Bone marrow (tissue), 2 donors: ENCODE results near the gene ZFYVE26.
A peak's percentile ranks its signal among the peaks of the same experiment; 100 is the strongest.
"Not testable (repeated sequence)": the region's sequence is repeated elsewhere in the genome, so short reads cannot be mapped to it uniquely, and the experiment has no call there.

Experiments used
- DNase-seq, 2 donors: peaks; one replicate each; lab custom pipeline; 2025; lab: John Stamatoyannopoulos, UW

The ZFYVE26 gene

DNA sequence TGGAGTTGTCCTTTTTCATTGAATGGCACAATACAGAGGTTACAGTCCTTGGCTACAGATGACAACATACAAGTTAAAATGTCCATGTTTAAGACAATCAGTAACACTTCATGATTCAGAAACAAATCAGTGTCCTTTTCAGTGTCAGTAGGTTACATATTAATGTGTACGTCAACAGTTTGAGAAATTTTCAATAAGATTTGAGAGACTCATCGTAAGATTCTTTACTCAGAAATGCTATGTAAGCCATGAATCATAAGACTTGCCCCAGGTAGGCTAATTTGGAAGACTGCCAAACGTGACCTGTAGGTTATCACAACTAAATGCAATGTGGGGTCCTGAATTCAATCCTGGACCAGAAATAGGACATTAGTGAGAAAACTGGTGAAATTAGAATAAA lies 111.2 kb downstream of the ZFYVE26 start:
- DNase-seq = no peak

DNA sequence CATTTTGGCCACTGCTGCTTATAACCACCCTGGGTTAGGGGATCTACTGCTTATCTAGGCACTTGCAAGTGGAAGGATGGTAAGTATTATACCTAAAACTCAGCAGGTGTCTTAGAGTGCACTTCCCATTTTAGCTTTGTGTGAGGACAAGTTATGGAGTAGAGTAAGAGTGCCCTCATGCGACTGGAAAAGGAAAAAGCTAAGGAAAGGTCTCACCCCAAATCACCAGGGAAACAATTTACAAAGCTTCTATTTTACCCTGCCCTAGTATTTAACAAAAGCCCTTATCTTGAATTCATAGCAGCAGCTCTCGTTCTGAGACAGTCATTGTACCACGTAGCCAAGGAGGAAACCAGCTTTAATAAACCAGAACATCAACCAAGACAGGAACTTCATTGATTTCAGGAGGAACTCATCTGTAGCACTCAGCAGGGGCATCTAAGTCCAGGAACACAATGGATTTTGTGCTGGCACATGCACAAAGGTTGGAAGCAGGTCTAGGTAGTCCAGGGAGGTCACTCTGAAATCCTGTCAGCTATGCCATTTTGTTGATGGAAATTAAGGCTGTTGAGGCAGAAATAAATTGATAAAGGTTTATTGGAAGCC lies 111.8 kb downstream of the ZFYVE26 start:
- DNase-seq = peak in 1 of 2 donors; percentile 82

DNA sequence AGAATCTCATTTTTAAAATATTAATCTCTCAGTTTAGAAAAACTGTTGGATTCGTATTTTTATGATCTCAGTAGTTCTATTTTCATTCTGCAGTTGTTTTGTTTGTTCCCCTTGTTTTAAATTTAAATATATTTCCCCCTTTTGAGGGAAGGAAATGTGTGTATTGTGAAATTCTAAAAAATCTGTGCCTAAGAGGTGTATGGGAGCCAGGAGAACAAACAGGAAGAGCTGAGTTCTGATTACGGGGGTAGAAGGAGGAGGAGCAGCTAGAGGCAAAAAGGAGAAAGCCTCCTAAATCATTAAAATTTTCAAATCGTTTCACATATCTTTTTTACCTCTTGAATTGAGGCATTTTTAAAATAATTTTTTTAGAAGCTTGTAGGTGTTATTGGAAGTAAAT lies 112.4 kb downstream of the ZFYVE26 start:
- DNase-seq = no peak

DNA sequence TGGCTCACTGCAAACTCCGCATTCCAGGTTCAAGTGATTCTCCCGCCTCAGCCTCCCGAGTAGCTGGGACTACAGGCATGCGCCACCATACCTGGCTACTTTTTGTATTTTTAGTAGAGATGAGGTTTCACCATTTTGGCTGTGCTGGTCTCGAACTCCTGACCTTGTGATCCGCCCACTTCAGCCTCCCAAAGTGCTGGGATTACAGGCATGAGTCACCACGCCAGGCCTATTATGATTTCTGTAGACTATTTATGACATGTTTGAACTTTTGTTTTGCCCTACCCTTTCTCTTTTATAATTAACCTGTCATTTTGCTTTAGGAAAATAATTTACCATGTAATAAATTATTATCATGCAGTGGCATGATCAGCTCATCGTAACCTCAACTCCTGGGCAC lies 114.9 kb downstream of the ZFYVE26 start, which contains the start of gene RDH12:
Gene RDH12 (plus strand): TSS at position 395 of the 400 bp plus-strand sequence. CDS start 20,757 bp downstream, outside the sequence.
- DNase-seq = not testable (repeated sequence)

DNA sequence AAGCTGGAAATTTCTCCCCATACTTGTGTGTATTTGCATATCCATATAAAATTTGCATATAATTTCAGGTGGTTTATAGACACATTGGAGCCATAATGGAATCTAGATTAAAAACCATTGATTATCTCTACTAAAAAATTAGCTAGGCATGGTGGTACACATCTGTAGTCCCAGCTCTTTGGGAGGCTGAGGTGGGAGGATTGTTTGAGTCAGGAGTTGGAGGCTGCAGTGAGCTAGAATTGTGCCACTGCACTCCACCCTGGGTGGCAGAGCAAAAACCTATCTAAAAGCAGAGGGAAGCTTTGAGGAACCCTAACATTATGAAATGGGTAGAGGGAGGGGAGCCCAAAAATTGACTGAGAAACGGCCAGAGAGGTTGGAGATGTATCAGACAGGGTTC lies 118.2 kb downstream of the ZFYVE26 start:
- DNase-seq = no peak

DNA sequence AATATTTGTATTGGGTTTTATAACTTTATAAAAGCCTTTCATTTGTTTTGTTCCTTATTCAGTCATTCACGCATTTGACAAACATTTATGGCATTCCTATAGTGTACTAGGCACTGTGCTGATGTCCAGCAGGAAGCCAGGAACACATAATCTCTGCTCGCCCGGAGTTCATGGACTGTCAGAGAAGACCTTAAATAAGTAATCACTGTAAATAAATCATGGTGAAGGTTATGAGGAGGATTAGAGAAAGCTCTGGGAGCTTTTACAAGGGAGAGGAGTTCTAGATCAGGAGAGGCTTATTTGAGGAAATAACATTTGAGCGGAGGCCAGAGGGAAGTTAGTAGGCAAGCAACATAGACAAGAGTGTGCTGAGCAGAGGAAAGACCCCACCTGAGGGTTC lies 119.4 kb downstream of the ZFYVE26 start:
- DNase-seq = no peak
